Measurements from ENCODE around the gene CCDC177. TPM values are rescaled to one million over a fixed set of nuclear protein-coding genes. Genes with fewer than 3 reads are reported as not detected.

The CCDC177 gene
- total RNA-seq, 1 experiment from 2014 or later: 2.1 TPM

DNA sequence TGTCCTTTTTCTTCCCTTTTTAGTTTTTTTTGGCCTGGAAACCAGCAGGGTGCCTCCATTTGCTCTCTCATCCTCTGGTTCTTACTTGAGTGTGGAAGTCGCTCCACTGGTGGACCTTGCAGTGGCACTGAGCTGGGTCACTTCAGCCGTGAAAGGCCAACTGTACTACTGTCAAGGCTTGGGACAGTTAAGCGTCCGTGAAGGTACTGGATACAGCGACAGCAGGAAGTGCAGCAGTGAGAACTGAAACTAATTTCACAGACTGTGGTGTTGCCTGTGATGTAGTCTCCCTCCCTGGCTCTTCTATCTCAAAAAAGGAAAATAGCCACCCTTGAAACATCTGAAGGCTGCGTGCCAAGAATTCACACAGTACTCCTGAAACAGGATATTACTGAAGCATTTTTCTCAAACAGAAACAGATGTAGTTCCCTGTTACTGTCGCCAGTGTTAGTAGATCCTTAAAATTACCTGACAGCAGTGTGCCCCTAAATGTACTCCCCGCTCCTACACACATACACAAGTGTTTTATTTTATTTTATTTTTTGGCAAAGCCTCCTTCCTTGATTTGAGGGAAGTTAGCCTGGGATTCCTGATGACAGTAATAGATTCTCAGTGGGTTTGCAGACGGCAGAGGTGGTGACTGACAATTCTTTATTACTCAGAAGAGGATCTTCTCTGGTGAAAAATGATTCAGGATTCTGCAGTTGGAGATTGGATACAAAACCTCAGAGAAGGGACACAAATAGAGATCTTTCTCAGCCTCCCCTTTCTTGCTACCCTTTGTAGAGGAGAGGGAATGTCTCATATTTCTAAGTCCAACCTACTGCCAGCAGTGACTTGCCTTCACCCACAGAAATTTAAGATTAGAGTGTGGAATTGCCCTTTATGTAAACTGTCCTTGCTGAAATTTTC lies 41.1 kb upstream of the CCDC177 start (continued):
- TF ChIP-seq, protein P1, sequence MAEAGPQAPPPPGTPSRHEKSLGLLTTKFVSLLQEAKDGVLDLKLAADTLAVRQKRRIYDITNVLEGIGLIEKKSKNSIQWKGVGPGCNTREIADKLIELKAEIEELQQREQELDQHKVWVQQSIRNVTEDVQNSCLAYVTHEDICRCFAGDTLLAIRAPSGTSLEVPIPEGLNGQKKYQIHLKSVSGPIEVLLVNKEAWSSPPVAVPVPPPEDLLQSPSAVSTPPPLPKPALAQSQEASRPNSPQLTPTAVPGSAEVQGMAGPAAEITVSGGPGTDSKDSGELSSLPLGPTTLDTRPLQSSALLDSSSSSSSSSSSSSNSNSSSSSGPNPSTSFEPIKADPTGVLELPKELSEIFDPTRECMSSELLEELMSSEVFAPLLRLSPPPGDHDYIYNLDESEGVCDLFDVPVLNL (CRISPR knock-in tag; IDR thresholded peaks at IDR 0.05; ENCODE audit: borderline replicate concordance, low read depth): no peak

DNA sequence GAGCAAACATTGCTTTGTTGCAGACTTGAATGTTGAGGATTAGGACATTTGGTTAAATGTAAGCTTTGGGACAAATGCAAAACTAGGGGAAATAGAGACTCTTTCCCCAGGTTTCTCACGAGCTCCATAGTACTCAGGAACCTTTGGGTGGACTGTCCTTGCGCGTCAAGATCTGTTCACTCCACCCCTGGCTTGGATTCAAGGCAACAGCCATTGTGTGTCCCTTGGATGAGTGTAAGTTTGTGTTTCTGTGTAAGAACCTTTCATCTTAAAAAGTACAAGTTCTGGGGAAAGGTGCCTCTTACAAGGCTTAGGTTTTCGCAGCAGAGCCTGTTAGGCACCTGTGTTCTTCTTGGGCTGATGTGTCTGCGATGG lies 40.4 kb upstream of the CCDC177 start:
- H3K36me3 Mint-ChIP-seq: no peaks in the 10 kb centered on the region
- no peak overlapping the region for H3K4me3 Mint-ChIP-seq
- ATAC-seq (no peak), DNase-seq (ENCODE audit: low spot score) (no peak)
- no peak overlapping the region for H3K27ac Mint-ChIP-seq
- POLR2A ChIA-PET: no interaction called here
- peaks cover 10% of the 10 kb centered on the region for H3K27me3 Mint-ChIP-seq (ENCODE audit: low read depth)
- CTCF ChIA-PET: no interaction called here
- H3K9me3 Mint-ChIP-seq: no peaks in the 10 kb centered on the region
- TF ChIP-seq, protein P2, sequence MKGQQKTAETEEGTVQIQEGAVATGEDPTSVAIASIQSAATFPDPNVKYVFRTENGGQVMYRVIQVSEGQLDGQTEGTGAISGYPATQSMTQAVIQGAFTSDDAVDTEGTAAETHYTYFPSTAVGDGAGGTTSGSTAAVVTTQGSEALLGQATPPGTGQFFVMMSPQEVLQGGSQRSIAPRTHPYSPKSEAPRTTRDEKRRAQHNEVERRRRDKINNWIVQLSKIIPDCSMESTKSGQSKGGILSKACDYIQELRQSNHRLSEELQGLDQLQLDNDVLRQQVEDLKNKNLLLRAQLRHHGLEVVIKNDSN (CRISPR knock-in tag; IDR thresholded peaks at IDR 0.05): no peak
- TF ChIP-seq TEAD4 (CRISPR knock-in tag; IDR thresholded peaks at IDR 0.05) (no peak), CREB1 (CRISPR knock-in tag; IDR thresholded peaks at IDR 0.05) (no peak), ZNF396 (CRISPR knock-in tag; IDR thresholded peaks at IDR 0.05; ENCODE audit: borderline replicate concordance) (no peak)
- H3K4me1 Mint-ChIP-seq: peaks cover 51% of the 10 kb centered on the region

DNA sequence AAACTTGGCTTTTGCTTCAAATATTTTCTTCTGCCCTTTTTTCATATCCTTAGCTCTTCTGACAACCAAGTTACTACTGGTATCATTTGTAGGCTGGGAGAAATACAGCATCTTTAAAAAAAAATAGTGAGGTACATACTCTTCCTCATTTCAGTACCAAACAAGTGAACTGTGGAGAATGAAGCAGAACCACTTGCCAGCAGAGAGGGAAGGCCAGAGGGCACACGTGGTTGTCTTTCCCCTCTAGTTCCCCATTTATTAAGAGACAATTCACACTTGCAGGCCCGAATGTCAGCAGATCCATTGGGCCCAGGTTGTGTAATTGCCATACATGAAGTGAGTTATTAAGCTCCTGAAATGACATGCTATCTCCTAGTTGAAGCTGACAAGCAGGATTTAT lies 39.9 kb upstream of the CCDC177 start:
- Mint-ChIP-seq H3K4me3 (no peak overlapping the region), H3K36me3 (no peaks in the 10 kb centered on the region), H3K4me1 (peaks cover 56% of the 10 kb centered on the region), H3K27ac (no peak overlapping the region; the same call in 1 of the 2 replicates), H3K9me3 (no peaks in the 10 kb centered on the region), H3K27me3 (ENCODE audit: low read depth) (peaks cover 10% of the 10 kb centered on the region)
- ChIA-PET POLR2A (no interaction called here), CTCF (no interaction called here)
- ATAC-seq: no peak
- TF ChIP-seq, protein P3, sequence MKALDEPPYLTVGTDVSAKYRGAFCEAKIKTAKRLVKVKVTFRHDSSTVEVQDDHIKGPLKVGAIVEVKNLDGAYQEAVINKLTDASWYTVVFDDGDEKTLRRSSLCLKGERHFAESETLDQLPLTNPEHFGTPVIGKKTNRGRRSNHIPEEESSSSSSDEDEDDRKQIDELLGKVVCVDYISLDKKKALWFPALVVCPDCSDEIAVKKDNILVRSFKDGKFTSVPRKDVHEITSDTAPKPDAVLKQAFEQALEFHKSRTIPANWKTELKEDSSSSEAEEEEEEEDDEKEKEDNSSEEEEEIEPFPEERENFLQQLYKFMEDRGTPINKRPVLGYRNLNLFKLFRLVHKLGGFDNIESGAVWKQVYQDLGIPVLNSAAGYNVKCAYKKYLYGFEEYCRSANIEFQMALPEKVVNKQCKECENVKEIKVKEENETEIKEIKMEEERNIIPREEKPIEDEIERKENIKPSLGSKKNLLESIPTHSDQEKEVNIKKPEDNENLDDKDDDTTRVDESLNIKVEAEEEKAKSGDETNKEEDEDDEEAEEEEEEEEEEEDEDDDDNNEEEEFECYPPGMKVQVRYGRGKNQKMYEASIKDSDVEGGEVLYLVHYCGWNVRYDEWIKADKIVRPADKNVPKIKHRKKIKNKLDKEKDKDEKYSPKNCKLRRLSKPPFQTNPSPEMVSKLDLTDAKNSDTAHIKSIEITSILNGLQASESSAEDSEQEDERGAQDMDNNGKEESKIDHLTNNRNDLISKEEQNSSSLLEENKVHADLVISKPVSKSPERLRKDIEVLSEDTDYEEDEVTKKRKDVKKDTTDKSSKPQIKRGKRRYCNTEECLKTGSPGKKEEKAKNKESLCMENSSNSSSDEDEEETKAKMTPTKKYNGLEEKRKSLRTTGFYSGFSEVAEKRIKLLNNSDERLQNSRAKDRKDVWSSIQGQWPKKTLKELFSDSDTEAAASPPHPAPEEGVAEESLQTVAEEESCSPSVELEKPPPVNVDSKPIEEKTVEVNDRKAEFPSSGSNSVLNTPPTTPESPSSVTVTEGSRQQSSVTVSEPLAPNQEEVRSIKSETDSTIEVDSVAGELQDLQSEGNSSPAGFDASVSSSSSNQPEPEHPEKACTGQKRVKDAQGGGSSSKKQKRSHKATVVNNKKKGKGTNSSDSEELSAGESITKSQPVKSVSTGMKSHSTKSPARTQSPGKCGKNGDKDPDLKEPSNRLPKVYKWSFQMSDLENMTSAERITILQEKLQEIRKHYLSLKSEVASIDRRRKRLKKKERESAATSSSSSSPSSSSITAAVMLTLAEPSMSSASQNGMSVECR (CRISPR knock-in tag; IDR thresholded peaks at IDR 0.05; ENCODE audit: borderline replicate concordance): no peak
- TF ChIP-seq NFE2L1 (CRISPR knock-in tag; IDR thresholded peaks at IDR 0.05) (no peak), SMAD3 (CRISPR knock-in tag; IDR thresholded peaks at IDR 0.05; ENCODE audit: borderline replicate concordance) (no peak), SOX15 (CRISPR knock-in tag; IDR thresholded peaks at IDR 0.05) (no peak), GTF2I (CRISPR knock-in tag; conservative IDR thresholded peaks at IDR 0.05) (no peak), JAZF1 (CRISPR knock-in tag; IDR thresholded peaks at IDR 0.05) (no peak), ZNF416 (CRISPR knock-in tag; IDR thresholded peaks at IDR 0.05) (no peak), KAT7 (CRISPR knock-in tag; IDR thresholded peaks at IDR 0.05; ENCODE audit: borderline replicate concordance) (no peak)
- TF ChIP-seq, protein P4, sequence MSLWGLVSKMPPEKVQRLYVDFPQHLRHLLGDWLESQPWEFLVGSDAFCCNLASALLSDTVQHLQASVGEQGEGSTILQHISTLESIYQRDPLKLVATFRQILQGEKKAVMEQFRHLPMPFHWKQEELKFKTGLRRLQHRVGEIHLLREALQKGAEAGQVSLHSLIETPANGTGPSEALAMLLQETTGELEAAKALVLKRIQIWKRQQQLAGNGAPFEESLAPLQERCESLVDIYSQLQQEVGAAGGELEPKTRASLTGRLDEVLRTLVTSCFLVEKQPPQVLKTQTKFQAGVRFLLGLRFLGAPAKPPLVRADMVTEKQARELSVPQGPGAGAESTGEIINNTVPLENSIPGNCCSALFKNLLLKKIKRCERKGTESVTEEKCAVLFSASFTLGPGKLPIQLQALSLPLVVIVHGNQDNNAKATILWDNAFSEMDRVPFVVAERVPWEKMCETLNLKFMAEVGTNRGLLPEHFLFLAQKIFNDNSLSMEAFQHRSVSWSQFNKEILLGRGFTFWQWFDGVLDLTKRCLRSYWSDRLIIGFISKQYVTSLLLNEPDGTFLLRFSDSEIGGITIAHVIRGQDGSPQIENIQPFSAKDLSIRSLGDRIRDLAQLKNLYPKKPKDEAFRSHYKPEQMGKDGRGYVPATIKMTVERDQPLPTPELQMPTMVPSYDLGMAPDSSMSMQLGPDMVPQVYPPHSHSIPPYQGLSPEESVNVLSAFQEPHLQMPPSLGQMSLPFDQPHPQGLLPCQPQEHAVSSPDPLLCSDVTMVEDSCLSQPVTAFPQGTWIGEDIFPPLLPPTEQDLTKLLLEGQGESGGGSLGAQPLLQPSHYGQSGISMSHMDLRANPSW (CRISPR knock-in tag; conservative IDR thresholded peaks at IDR 0.05; ENCODE audit: low read depth): no peak
- TF ChIP-seq, protein P5, sequence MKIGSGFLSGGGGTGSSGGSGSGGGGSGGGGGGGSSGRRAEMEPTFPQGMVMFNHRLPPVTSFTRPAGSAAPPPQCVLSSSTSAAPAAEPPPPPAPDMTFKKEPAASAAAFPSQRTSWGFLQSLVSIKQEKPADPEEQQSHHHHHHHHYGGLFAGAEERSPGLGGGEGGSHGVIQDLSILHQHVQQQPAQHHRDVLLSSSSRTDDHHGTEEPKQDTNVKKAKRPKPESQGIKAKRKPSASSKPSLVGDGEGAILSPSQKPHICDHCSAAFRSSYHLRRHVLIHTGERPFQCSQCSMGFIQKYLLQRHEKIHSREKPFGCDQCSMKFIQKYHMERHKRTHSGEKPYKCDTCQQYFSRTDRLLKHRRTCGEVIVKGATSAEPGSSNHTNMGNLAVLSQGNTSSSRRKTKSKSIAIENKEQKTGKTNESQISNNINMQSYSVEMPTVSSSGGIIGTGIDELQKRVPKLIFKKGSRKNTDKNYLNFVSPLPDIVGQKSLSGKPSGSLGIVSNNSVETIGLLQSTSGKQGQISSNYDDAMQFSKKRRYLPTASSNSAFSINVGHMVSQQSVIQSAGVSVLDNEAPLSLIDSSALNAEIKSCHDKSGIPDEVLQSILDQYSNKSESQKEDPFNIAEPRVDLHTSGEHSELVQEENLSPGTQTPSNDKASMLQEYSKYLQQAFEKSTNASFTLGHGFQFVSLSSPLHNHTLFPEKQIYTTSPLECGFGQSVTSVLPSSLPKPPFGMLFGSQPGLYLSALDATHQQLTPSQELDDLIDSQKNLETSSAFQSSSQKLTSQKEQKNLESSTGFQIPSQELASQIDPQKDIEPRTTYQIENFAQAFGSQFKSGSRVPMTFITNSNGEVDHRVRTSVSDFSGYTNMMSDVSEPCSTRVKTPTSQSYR (CRISPR knock-in tag; IDR thresholded peaks at IDR 0.05): no peak
- TF ChIP-seq, protein P6, sequence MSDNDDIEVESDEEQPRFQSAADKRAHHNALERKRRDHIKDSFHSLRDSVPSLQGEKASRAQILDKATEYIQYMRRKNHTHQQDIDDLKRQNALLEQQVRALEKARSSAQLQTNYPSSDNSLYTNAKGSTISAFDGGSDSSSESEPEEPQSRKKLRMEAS (CRISPR knock-in tag; IDR thresholded peaks at IDR 0.05): no peak
- DNase-seq (ENCODE audit: low spot score): no peak
